GM10248 (cell line): ENCODE measurements around the gene KATNB1.
A peak's percentile ranks its signal among the peaks of the same experiment; 100 is the strongest.

Experiments used
- CTCF ChIA-PET: fragments of 300-600 bp; sonication (Branson Sonifier 250); formaldehyde crosslinking; extraction: SDS; loops from one replicate; lab custom pipeline; 2021; ENCODE audit warnings: antibody characterized with exemption; lab: Yijun Ruan, JAX
- POLR2A ChIA-PET: fragments of 350-650 bp; sonication (Branson Sonifier 250); formaldehyde crosslinking; extraction: SDS; loops from one replicate; lab custom pipeline; 2020; ENCODE audit warnings: antibody characterized with exemption; lab: Yijun Ruan, JAX
- DNase-seq: peaks from one replicate; pipeline ENCODE4 v3.0.0; 2012; ENCODE audit errors: extremely low spot score
- TF ChIP-seq, protein P1 (sequence below): IDR thresholded peaks from 2 replicates; pipeline ENCODE4 v1.5.1; 2012; ENCODE audit warnings: mild to moderate bottlenecking, low read depth; ENCODE audit errors: extremely low read depth, missing control alignments, control extremely low read depth

Gene KATNB1

DNA sequence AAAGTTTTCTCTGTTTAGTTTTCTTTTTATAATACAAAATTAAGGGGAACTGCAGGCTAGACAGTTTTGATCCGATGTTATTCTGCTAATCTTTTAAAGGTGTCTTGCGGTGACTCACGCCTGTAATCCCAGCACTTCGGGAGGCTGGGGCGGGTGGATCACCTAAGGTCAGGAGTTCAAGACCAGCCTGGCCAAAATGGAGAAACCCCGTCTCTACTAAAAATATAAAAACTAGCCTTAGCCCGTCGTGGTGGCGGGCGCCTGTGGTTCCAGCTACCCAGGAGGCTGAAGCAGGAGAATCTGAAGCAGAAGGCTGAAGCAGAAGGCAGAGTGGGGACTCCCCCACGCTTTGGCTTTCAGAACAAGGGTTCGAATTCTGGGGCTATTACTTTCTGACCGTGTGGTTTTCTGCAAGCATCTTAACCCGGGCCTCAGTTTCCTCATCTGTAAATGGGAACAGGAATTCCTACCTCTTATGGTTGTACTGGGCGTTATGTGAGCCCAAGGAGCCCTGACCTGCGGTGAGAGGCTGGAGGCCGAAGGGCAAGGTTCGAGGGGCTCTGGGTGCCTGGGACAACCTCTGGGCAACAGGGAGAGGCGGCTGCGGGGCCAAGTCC, 1.2 kb upstream of the KATNB1 start:
- TF ChIP-seq, protein P1, sequence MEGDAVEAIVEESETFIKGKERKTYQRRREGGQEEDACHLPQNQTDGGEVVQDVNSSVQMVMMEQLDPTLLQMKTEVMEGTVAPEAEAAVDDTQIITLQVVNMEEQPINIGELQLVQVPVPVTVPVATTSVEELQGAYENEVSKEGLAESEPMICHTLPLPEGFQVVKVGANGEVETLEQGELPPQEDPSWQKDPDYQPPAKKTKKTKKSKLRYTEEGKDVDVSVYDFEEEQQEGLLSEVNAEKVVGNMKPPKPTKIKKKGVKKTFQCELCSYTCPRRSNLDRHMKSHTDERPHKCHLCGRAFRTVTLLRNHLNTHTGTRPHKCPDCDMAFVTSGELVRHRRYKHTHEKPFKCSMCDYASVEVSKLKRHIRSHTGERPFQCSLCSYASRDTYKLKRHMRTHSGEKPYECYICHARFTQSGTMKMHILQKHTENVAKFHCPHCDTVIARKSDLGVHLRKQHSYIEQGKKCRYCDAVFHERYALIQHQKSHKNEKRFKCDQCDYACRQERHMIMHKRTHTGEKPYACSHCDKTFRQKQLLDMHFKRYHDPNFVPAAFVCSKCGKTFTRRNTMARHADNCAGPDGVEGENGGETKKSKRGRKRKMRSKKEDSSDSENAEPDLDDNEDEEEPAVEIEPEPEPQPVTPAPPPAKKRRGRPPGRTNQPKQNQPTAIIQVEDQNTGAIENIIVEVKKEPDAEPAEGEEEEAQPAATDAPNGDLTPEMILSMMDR: no peak
- POLR2A ChIA-PET: no interaction called here
- CTCF ChIA-PET: interaction anchor here (1.3 to 2.7 kb wide), 4 partner anchors 23 to 158 kb away, joined by 4 to 21 read pairs (median 13); no protein-coding TSS in a partner anchor
- DNase-seq: no peak

DNA sequence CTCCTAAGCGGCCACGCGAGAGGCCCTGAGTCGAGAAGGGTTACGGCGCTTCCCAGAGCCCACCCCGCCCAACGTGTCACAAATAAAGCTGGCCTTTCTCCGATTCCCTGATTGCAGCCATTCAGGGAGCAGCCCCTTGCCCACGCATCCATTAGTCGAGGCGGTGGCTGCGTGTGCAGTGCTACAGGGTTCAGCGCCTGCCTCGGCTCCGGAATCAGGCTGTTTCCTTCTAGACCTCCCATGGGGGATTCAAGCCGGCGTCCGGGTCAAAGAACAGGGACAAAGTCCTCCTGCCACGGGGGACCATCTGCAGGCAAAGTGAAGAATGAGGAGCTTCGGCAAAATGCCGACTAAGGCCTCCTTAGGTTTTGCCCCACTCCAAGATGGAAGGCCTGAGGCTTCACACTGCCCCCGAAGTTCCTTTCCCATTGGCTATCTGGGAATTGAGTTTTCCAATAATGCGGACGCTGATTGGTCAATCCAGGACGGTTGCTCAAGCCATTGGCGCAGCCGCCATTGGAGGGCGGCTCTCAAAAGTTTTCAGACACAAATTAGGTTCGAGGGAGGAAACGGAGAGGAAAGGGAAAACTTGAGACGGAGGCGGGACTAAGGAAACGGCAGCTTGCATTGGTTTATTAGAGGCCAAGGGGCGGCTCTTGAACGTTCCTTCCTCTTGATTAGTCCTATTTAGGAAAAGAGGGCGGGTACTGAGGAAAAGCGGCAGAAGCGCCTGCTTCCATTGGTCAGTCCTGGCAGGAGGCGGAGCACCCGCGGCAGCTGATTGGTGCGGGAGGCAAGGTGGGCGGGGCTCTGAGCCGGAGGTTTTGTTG, 430 bp upstream of the KATNB1 start:
- DNase-seq: peak; percentile 99
- CTCF ChIA-PET: interaction anchor here (0.7 to 2.7 kb wide), 7 partner anchors 22 to 265 kb away, joined by 3 to 21 read pairs (median 4); no protein-coding TSS in a partner anchor
- TF ChIP-seq, protein P1: no peak
- POLR2A ChIA-PET: interaction anchor here (0.8 kb wide), 1 partner anchor 394 kb away, joined by 3 read pairs; the partner anchor contains the start of gene CFAP20

DNA sequence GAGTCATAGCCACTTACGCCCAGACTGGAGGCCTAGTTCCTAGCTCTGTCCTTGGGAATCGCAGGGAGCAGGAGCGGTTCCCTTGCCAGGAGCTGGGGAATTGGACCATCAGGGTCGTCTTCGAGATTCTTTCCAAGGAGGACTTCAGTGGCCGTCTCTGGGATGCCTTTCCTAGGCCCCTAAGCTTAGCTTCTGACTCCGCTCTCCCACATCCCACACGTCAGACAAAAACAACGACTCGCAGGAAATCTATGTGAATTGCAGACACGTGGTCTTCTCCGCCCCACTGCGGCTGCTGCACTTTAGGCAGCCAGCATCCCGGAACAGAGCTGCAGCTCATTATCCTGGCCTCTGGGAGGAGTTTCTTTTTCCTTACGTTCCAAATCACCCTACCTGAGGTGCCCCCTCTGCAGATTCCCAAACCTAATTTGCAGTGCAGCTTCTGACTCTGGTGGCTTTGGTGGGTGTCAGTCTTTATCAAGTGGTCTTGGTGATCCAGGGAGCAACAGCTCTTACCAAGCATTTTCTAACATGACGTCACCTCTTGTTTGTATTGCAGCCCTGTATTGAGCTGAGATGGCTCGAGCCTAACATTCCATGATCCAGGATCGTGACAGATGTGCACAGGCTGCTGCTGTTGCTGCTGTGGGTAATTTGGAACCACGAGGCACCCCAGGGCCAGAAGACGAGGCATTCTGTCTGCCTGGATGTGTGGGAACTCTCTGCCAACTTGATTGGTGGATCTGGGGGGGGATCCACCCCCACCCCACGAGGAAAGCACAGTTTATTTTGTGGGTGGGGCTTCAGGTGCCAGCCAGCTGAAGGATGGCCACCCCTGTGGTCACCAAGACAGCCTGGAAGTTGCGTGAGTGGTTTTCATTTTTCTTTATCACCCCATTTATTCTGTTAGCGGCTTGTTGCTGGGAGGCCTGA, 1.1 kb downstream of the KATNB1 start:
- CTCF ChIA-PET: interaction anchor here (0.9 to 2.7 kb wide), 7 partner anchors 11 to 263 kb away, joined by 3 to 21 read pairs (median 3); no protein-coding TSS in a partner anchor
- no peak for DNase-seq
- TF ChIP-seq, protein P1: peak; percentile 35
- POLR2A ChIA-PET: interaction anchor here (0.6 kb wide), 1 partner anchor 1206 kb away, joined by 3 read pairs; no protein-coding TSS in a partner anchor

DNA sequence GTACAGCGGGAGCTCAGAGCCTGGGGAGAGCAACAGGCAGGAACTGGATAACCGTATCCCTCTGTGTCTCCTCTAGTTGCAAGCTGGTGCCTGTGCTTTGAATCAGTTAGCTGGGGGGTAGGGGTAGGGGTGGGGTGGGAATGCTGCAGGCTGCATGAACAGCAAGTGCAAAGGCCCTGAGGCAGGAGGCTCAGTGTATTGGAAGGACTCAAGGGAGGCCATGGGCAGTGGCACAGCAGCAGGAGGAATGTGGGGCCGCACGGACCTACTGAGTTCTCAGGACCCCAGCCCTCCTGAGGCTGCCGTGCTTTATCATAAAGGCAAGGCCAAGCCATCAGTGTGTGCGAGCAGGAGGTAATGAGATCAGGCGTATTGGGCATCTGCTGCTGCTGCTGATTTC, 3.3 kb downstream of the KATNB1 start:
- ChIA-PET POLR2A (no interaction called here), CTCF (interaction anchor here (0.9 to 2.5 kb wide), 2 partner anchors 18 to 19 kb away, joined by 3 to 8 read pairs; no protein-coding TSS in a partner anchor)
- TF ChIP-seq, protein P1: no peak
- no peak for DNase-seq

DNA sequence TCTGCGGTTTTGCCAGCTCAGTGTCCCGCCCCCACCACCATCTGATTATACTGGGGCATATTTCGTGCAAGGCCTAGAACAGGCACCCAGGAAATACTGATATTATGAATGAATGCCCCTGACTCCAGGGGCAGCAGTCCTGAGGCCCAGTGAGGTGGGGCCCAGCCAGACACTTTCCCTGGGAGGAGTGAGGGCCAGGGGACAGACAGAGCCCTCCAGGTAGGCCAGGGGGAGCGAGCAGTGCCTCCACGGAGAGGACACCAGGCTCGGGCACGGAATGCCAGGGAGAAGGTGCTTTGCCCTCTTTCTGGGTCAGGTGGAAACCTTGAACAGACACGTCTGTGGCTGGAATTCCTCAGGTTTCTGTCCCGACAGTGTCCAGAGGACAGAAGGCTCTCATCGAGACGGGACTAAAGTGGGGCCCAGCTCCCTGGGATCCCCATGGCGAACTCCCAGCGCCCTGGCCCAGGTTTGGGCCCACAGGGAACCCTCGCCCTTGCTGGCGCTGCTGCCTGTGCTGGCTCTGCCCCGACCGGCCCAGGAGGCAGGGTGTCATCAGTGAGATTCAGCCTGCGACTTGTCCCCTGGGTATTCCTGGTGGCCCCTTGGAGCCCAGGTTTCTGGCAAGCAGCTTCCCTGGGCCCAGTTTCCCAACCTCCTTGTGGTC, 4.3 kb downstream of the KATNB1 start:
- ChIA-PET POLR2A (no interaction called here), CTCF (interaction anchor here (2.5 kb wide), 1 partner anchor 17 kb away, joined by 8 read pairs; no protein-coding TSS in a partner anchor)
- DNase-seq: no peak
- TF ChIP-seq, protein P1: no peak
